Measurements from ENCODE around the gene GALNT18. TPM values are rescaled to one million over a fixed set of nuclear protein-coding genes. Genes with fewer than 3 reads are reported as not detected.

The GALNT18 gene
- polyA plus RNA-seq, 6 donors from 2014 or later: not detected

DNA sequence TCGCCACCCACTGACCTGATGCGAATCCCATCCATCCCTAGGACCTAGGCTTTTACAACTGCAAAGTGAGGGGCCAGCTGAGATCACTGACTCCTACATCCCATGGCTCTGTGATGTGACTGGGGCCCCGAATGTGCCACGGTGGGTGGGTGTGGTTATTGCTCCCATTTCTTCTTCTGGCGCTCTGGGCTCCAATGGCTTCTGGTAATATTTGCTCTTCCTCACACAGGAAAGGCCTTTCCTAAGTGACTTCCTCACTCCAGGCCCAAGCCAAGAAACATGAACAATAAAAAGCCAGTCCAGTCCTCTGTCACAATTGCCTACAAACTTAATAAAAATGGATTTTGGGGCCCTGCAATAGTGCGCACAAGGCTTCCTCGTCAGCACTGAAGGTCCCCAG is 78.1 kb downstream of the GALNT18 start:
- ATAC-seq (ENCODE audit: low read depth in 2 of 2) (no peak), DNase-seq (no peak)
- Mint-ChIP-seq H3K27me3 (peaks cover 5 to 11% (median 6%) of the 10 kb centered on the region in 3 donors), H3K4me3 (no peak overlapping the region), H3K4me1 (no peaks in the 10 kb centered on the region), H3K36me3 (no peaks in the 10 kb centered on the region), H3K9me3 (peaks cover 0 to 2% (median 0%) of the 10 kb centered on the region in 7 donors), H3K27ac (no peak overlapping the region)

DNA sequence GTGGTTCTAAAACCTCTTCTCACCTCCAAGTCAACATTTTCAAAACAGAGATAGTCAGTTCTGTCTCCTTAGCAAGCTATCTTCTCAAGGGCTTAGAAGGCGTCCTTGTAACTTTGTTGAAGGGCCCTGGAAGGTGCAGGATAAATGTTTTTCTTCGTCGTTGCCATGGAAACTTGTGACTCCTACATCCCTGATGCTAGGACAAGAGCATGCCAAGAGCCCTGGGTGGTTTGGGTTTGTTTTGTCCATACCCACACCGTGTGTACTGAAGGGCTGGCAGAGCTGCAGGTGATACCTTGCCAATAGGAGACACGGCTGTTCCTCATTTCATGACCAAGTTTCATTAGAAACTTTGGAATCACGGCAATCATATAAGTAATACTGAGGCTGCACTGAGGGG is 81.6 kb downstream of the GALNT18 start:
- no peak overlapping the region for H3K27ac Mint-ChIP-seq
- no peak overlapping the region for H3K4me3 Mint-ChIP-seq
- DNase-seq: no peak
- no peaks in the 10 kb centered on the region for H3K9me3 Mint-ChIP-seq
- no peaks in the 10 kb centered on the region for H3K27me3 Mint-ChIP-seq
- H3K36me3 Mint-ChIP-seq: no peaks in the 10 kb centered on the region
- no peaks in the 10 kb centered on the region for H3K4me1 Mint-ChIP-seq
- no peak for ATAC-seq (ENCODE audit: low read depth in 2 of 2)

- no peaks in the 10 kb centered on the region for H3K36me3 Mint-ChIP-seq
- no peaks in the 10 kb centered on the region for H3K27me3 Mint-ChIP-seq
- DNase-seq: no peak
- no peaks in the 10 kb centered on the region for H3K4me1 Mint-ChIP-seq
- H3K4me3 Mint-ChIP-seq: no peak overlapping the region
- no peak for ATAC-seq (ENCODE audit: low read depth in 2 of 2)
- H3K27ac Mint-ChIP-seq: no peak overlapping the region
- H3K9me3 Mint-ChIP-seq: peaks cover 0 to 2% (median 0%) of the 10 kb centered on the region in 7 donors
Observed at GRCh38 chr11:11538277-11538960, 83.4 kb downstream of the GALNT18 start.

DNA sequence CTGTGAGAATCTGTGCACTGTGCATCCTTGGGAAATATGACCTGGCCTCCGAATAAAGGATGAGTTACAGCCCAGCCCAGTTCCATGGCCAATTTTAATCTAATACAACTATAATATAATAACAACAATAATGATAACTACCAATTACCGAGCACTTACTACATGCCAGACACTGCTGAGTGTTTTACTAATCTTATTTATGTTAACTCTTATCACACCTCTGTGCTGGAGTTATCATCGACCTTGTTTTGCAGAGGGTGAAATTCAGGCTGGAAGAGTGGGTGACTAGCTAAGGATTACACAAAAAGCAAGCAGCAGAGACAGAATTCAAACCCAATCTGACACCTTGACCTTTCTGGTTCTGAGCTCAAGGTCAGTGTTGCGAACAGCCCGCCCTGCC is 83.9 kb downstream of the GALNT18 start:
- no peaks in the 10 kb centered on the region for H3K27me3 Mint-ChIP-seq
- no peaks in the 10 kb centered on the region for H3K36me3 Mint-ChIP-seq
- H3K4me1 Mint-ChIP-seq: no peaks in the 10 kb centered on the region

GRCh38 chr11:11537372-11537771 is 84.4 kb downstream of the GALNT18 start:
- no peak for DNase-seq
- Mint-ChIP-seq H3K27me3 (no peaks in the 10 kb centered on the region), H3K36me3 (no peaks in the 10 kb centered on the region), H3K27ac (no peak overlapping the region), H3K9me3 (peaks cover 0 to 2% (median 0%) of the 10 kb centered on the region in 7 donors), H3K4me1 (no peaks in the 10 kb centered on the region), H3K4me3 (no peak overlapping the region)
- ATAC-seq (ENCODE audit: low read depth in 2 of 2): no peak

More for the DNA sequence above, 83.9 kb downstream of the GALNT18 start:
- DNase-seq (no peak), ATAC-seq (ENCODE audit: low read depth in 2 of 2) (no peak)
- no peak overlapping the region for H3K4me3 Mint-ChIP-seq
- no peak overlapping the region for H3K27ac Mint-ChIP-seq
- H3K9me3 Mint-ChIP-seq: peaks cover 0 to 2% (median 0%) of the 10 kb centered on the region in 7 donors

GRCh38 chr11:11536650-11537049 is 85.2 kb downstream of the GALNT18 start:
- DNase-seq (no peak), ATAC-seq (ENCODE audit: low read depth in 2 of 2) (no peak)
- Mint-ChIP-seq H3K27ac (no peak overlapping the region), H3K36me3 (no peaks in the 10 kb centered on the region), H3K4me1 (no peaks in the 10 kb centered on the region), H3K4me3 (no peak overlapping the region), H3K9me3 (peaks cover 0 to 2% (median 0%) of the 10 kb centered on the region in 7 donors), H3K27me3 (no peaks in the 10 kb centered on the region)

- H3K27me3 Mint-ChIP-seq: no peaks in the 10 kb centered on the region
- H3K36me3 Mint-ChIP-seq: no peaks in the 10 kb centered on the region
- ATAC-seq (ENCODE audit: low read depth in 2 of 2): no peak
- no peak overlapping the region for H3K27ac Mint-ChIP-seq
- no peaks in the 10 kb centered on the region for H3K4me1 Mint-ChIP-seq
- peaks cover 0 to 2% (median 0%) of the 10 kb centered on the region in 7 donors for H3K9me3 Mint-ChIP-seq
- H3K4me3 Mint-ChIP-seq: no peak overlapping the region
- DNase-seq: no peak
Observed at GRCh38 chr11:11535611-11536010, 86.2 kb downstream of the GALNT18 start.

GRCh38 chr11:11534981-11535380 is 86.8 kb downstream of the GALNT18 start:
- Mint-ChIP-seq H3K36me3 (no peaks in the 10 kb centered on the region), H3K4me1 (no peaks in the 10 kb centered on the region), H3K27ac (peak overlapping the region in 1 of 6 donors; percentile 27)

DNA sequence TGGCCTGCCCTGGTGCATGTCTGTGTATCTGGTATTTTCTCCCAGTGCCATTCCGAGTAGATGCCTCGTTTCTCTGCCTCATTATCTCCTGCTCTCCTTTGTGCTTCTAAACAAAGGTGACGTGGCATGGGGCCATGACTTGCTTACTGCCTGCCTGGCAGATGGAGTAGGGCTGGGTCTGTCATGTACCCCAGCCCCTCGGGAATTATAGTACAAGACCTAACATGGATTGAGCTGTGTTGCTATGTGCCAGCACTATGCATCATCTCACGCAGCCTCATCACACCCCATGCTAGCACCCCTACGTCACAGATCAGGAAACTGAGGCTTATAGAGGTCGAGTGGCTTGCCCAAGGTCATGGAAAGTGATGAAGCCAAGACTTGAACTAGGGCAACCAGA is 88.1 kb downstream of the GALNT18 start:
- no peaks in the 10 kb centered on the region for H3K4me1 Mint-ChIP-seq
- no peak for DNase-seq
- H3K27me3 Mint-ChIP-seq: no peaks in the 10 kb centered on the region
- H3K27ac Mint-ChIP-seq: no peak overlapping the region
- H3K4me3 Mint-ChIP-seq: no peak overlapping the region
- no peaks in the 10 kb centered on the region for H3K36me3 Mint-ChIP-seq
- no peak for ATAC-seq (ENCODE audit: low read depth in 2 of 2)
- H3K9me3 Mint-ChIP-seq: peaks cover 0 to 5% (median under 1%) of the 10 kb centered on the region in 7 donors

More at GRCh38 chr11:11534981-11535380, 86.8 kb downstream of the GALNT18 start:
- Mint-ChIP-seq H3K4me3 (peak overlapping the region in 1 of 8 donors; percentile 51), H3K27me3 (no peaks in the 10 kb centered on the region), H3K9me3 (peaks cover 0 to 2% (median 0%) of the 10 kb centered on the region in 7 donors)
- ATAC-seq (ENCODE audit: low read depth in 2 of 2) (no peak), DNase-seq (no peak)

- H3K4me1 Mint-ChIP-seq: no peaks in the 10 kb centered on the region
- no peak overlapping the region for H3K27ac Mint-ChIP-seq
- no peak for DNase-seq
- ATAC-seq (ENCODE audit: low read depth in 2 of 2): no peak
- no peak overlapping the region for H3K4me3 Mint-ChIP-seq
- peaks cover 0 to 2% (median 0%) of the 10 kb centered on the region in 3 donors for H3K27me3 Mint-ChIP-seq
- no peaks in the 10 kb centered on the region for H3K36me3 Mint-ChIP-seq
- H3K9me3 Mint-ChIP-seq: peaks cover 0 to 12% (median 5%) of the 10 kb centered on the region in 7 donors
Observed at GRCh38 chr11:11533057-11533456, 88.7 kb downstream of the GALNT18 start.

GRCh38 chr11:11532574-11532973 is 89.2 kb downstream of the GALNT18 start:
- ATAC-seq (ENCODE audit: low read depth in 2 of 2) (no peak), DNase-seq (no peak)
- peaks cover 0 to 12% (median 5%) of the 10 kb centered on the region in 7 donors for H3K9me3 Mint-ChIP-seq
- H3K36me3 Mint-ChIP-seq: no peaks in the 10 kb centered on the region
- no peak overlapping the region for H3K27ac Mint-ChIP-seq
- H3K4me3 Mint-ChIP-seq: no peak overlapping the region
- H3K4me1 Mint-ChIP-seq: no peaks in the 10 kb centered on the region
- peaks cover 0 to 7% (median 0%) of the 10 kb centered on the region in 3 donors for H3K27me3 Mint-ChIP-seq

- no peak for ATAC-seq (ENCODE audit: low read depth in 2 of 2)
- no peaks in the 10 kb centered on the region for H3K4me1 Mint-ChIP-seq
- no peaks in the 10 kb centered on the region for H3K36me3 Mint-ChIP-seq
- H3K27ac Mint-ChIP-seq: no peak overlapping the region
- peaks cover 0 to 8% (median 0%) of the 10 kb centered on the region in 3 donors for H3K27me3 Mint-ChIP-seq
- peaks cover 0 to 12% (median 5%) of the 10 kb centered on the region in 7 donors for H3K9me3 Mint-ChIP-seq
- DNase-seq: no peak
- H3K4me3 Mint-ChIP-seq: no peak overlapping the region
Observed at GRCh38 chr11:11531131-11531908, 90.5 kb downstream of the GALNT18 start.

DNA sequence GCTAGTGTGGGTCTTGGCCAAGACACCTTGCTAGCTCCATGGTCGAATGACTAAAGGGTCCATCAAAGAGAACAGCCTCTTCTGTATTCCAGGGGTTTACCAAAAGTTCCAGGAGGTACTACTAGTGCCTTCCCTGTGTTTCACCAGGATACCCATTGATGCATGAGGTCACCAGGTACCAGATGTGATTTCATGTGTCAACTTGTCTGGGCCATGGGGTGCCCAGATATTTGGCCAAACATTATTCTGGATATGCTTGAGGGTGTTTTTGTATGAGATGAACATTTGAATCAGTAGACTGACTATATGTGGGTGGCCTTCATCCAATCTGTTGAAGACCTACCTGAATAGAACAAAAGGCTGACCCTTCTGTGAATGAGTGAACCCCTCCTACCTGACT is 92.8 kb downstream of the GALNT18 start:
- ATAC-seq (ENCODE audit: low read depth in 2 of 2) (no peak), DNase-seq (no peak)
- Mint-ChIP-seq H3K9me3 (peaks cover 0 to 15% (median 5%) of the 10 kb centered on the region in 7 donors), H3K27me3 (peaks cover 0 to 12% (median 8%) of the 10 kb centered on the region in 3 donors), H3K4me1 (no peaks in the 10 kb centered on the region), H3K27ac (no peak overlapping the region), H3K36me3 (no peaks in the 10 kb centered on the region), H3K4me3 (no peak overlapping the region)

GRCh38 chr11:11525283-11525682 is 96.5 kb downstream of the GALNT18 start:
- no peaks in the 10 kb centered on the region for H3K36me3 Mint-ChIP-seq

More at GRCh38 chr11:11525283-11525682, 96.5 kb downstream of the GALNT18 start:
- Mint-ChIP-seq H3K4me3 (no peak overlapping the region), H3K27me3 (peaks cover 5 to 15% (median 8%) of the 10 kb centered on the region in 3 donors), H3K9me3 (peaks cover 0 to 15% (median 4%) of the 10 kb centered on the region in 7 donors), H3K27ac (no peak overlapping the region), H3K4me1 (no peaks in the 10 kb centered on the region)
- ATAC-seq (ENCODE audit: low read depth in 2 of 2) (no peak), DNase-seq (no peak)

All from naive B cell (primary cell).